HG02588 (cell line): ENCODE measurements around the gene SLC52A3.
"Not testable (repeated sequence)": the region's sequence is repeated elsewhere in the genome, so short reads cannot be mapped to it uniquely, and the experiment has no call there.

Source experiments
- ATAC-seq: cut with Tn5 transposase; IDR thresholded peaks from one replicate; pipeline ENCODE4 v1.9.1; 2021; ENCODE audit warnings: mild to moderate bottlenecking, moderate library complexity; ENCODE audit not compliant: unreplicated experiment

SLC52A3 gene

DNA sequence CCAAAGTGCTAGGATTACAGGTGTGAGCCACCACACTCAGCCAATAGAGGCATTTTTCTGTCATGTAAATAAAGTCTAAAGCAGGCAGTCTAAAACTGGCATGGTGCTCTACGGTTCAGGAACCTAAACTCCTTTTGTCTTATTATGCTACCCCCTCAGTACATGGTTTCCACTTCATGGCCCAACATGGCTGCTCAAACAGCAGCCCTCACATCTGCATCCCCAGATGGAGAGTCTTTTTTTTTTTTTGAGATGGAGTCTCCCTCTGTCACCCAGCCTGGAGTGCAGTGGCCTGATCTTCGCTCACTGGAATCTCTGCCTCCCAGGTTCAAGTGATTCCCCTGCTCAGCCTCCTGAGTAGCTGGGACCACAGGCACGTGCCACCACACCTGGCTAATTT is 38.3 kb downstream of the SLC52A3 start:
- no peak for ATAC-seq

DNA sequence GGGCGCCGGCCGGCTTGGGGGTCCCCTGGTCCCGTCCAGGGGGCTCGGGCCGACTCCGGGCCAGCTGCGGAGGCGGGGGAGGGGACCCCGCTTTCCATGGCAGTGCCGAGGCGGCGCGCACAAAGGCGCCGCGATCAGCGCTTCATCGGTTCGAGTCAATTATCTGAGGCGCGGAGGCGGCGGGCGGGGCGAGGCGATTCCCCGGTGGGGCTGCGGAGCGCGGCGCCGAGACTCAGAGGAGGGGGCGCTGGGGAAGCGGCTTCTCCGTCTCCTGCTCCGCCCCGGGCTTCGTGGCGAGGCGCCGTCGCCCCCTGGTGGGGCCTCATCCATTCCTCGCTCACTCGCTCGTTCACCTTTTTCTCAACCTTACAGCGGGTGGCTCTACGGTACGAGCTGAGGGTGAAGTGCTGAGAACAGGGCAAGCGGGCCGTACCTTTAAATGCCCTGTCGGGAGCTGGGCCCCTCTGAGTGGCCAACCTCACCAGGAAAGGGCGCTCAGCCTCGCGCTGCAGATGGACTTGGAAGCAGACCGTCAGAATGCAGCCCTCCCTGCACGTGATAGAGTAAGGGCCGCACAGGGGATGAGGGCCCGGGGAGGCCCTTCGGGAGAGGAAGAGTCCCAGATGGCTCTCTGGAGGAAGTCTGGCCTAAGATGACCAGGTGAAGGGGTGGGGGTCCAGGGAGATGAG is 39.9 kb downstream of the SLC52A3 start:
- ATAC-seq: no peak

DNA sequence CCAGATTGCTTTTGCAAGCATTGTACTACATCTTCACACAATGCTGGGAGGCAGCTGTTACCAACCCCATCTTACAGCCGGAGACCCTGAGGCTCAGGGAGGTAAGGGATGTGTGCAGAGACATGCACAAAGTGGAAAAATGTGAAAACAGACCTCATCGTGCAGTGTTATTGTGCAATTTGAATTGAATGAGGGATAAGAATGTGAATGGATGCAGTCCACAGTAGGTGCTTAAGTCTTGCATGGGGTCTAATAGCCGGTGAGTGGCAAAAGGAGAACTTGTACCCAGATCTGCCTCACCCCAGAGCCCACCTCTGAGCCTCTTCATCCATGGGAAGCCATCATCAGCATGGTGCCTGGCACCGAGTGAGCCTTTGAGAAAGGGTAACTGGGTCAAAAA is 42.1 kb downstream of the SLC52A3 start:
- no peak for ATAC-seq

DNA sequence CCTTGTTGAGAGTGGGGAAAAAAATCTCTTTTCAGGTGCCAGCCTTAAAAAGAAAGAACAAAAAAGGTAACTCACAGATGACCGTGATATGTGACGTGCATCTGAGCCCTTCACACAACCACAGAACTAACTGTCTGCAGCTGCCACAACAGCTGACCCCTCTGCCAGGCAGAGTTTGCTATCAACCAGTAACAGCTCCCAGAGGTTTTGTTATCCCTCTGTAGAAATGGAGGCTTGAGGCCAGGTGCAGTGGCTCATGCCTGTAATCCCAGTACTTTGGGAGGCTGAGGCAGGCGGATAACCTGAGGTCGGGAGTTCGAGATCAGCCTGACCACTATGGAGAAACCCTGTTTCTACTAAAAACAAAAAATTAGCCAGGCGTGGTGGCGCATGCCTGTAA is 42.8 kb downstream of the SLC52A3 start:
- no peak for ATAC-seq

DNA sequence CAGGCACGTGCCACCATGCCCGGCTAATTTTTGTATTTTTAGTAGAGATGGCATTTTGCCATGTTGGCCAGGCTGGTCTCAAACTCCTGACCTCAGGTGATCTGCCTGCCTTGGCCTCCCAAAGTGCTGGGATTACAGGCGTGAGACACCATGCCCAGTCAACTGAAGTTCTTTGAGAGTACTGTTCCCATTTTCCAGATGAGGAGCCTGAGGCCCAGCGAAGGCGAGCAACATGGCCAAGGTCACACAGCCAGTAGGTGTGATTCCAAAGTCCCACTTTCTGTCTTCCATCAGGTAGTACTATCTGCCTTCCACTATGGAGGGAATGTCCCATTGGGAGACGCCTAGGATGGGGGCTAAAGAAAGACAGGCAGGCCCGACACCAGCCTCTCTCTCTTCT is 43.5 kb downstream of the SLC52A3 start:
- ATAC-seq: not testable (repeated sequence)

DNA sequence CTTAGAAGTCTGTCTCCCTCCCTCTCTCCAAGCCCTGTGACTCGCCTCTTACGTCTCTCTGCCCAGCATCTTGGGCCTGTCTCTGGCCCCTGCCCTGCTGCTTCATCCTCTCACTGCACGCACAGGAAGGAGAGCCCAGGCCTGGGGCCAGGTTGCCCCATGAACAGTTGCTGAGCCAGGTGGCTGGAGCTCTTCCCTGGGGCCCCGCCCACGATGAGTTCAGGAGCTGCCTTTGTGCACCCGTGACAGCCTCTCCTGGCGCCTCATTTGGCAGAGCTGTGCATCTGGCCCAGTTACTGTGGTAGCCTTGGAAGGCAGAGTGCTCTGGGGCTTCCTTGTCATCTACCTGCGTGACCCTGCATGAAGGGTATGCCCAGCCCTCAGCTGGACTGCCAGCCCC is 44.5 kb downstream of the SLC52A3 start:
- ATAC-seq: no peak

DNA sequence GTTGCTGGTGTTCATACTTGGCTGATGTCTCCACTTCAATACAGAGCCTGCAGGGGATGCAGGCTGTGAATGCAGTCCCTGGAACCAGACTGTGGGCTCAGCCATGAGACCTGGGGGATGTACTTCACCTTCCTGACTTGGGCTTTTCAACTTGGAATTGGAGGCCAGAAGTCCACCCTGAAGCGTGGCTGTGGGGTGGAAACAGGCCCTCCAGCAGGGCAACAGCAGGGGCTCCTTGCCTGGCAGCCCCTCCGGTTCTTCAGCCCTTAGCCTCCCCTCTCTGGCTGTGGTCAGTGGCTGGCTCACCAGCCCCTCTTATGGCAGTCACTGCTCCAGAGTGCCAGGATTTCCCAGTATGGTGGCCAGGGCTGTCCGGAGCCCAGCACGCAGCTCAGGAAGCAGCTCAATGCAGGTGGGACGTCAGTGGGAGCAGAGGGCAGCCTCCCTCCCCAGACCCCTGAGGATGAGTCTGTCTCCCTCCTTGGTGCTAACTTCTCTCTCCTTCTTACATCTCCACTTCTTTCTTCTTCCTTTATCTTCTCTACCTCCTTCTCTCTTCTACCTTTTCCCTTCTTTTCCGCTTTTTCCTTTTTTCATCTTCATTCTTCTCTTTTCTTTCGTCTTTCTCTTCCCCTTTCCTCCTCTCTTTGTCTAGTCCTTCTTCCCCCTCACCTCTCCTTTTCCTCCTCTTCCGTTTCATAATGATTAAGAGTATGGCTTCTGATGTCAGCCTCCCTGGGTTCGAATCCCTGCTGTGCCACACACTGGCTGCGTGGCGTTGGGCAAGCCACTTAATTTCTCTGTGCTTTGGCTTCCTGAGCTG is 45.3 kb downstream of the SLC52A3 start:
- ATAC-seq: no peak

DNA sequence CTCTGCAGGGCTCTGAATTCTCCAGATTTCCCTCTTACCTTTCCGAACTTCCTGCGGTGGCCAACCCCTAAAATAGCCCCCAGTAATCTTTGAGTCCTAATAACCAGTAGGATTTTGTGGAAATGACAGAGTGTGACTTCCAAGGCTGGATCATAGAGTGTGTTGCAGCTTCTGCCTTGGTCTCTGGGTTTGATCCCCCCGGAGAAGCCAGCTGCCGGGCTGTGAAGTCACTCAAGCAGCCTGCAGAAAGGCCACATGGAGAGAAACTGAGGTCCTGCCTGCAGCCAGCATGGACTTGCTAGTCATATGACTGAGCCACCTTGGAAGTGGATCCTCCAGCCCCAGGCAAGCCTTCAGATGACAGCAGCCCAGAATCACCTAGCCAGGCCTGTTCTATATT is 46.4 kb downstream of the SLC52A3 start:
- ATAC-seq: no peak

DNA sequence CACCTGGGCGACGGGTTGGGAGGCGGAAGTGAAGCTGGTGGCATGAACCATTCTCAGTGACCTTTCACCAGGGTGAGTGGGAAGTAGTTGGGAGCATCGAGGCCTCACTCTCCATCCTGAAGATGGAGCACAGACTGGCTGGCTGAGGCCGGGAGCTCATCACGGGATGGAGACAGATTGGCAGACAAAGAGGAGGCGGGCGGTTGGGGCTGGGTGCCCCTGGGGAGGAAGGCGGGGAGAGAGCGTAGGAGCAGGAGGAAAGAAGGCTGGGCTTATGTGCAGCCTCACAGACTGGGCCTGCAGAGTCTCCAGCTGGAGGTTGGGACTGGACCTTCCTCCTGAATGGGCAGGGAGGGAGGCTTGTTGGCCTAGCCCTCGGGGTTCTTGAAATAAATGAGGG is 48.5 kb downstream of the SLC52A3 start:
- ATAC-seq: no peak

DNA sequence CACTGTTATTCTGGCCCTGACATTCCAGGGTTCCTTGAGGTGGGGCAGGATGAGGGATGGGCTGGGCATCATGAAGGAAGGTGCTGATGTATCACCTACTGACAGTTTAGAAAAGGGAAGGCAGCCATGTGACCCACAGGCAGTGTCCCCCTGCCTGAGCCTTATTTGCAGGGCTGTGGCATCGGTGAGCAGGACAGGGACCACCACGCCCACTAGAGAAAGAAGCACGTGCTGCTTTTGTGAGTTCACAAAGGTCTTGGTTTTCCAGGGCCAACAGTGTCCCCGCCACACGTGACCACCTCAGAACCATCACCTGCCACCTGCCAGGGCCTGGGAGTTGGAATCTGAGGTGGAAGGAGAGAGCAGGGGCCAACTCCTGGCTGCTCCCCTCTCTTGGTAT is 49.2 kb downstream of the SLC52A3 start:
- no peak for ATAC-seq

DNA sequence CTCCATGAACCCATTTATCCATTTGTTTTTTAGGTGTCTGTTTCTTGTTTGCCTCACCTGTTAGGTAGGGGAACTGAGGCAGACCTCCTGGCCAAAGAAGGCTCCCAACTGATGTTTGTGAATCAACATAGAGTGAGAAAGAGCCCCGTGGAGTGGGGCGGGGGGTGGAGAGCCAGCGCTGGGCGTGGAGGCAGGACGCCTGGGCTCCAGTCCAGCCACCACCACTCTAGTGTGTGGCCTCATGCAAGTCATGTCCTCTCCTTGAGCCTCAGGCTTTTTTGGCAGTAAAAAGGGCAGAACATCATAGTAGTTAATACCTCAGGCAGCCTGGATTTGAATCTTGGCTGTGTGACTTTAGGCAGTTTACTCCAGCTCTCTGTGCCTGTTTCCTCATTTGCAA is 50.5 kb downstream of the SLC52A3 start:
- ATAC-seq: no peak

DNA sequence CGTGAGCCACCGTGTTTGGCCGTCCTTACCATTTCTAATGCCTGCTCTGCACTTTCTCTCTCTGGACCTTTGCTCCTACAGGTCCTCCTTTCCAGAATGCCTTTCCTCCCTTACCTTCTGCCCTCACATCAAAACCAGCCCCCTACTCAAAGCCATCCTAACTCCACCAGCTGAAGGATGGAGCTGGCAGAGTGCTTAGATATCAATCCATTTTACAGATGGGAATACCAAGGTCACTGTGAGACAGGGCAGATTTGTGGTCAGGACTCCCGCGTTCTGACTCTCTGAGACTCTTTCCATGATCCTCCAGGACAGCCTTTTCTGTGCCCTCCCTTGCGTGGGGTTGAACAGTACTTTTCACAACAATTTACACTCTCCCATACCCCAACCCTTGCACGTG is 51.0 kb downstream of the SLC52A3 start:
- ATAC-seq: no peak

DNA sequence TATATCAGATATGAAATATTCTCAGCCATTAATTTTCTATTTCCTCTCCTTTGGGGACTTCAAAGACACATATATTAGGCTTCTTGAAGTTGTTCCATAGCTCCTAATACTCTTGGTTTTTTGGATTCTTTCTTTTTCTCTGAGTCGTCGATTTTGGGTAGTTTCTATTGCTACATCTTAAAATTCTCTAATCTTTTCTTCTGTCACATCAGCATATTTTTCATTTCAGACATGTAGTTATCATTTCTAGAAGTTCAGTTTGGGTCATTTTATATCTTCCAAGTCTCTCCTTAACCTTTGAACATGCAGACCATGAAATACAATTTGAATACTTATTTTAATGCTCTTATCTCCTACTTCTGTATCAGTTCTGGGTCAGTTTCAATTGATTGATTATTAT is 53.8 kb downstream of the SLC52A3 start:
- ATAC-seq: no peak

DNA sequence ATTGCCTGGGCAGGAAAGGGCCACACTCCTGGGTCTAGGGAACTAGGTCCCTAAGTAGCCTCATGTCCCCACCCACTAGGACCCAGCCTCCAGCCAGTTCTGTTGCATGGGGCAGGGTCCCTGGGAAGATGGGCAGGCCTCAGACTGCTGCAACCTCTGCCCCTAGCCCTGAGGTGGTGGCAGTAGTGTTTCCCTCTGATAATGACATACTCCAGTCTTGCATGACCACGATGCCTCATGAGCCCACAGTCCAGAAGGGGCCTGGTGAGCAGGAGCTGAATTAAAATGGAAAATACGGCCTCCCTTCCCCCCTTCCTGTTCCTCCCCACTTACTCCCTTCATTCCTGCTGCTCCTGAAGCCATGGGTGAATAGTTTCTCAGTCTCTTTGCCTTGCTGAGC is 56.7 kb downstream of the SLC52A3 start:
- no peak for ATAC-seq

DNA sequence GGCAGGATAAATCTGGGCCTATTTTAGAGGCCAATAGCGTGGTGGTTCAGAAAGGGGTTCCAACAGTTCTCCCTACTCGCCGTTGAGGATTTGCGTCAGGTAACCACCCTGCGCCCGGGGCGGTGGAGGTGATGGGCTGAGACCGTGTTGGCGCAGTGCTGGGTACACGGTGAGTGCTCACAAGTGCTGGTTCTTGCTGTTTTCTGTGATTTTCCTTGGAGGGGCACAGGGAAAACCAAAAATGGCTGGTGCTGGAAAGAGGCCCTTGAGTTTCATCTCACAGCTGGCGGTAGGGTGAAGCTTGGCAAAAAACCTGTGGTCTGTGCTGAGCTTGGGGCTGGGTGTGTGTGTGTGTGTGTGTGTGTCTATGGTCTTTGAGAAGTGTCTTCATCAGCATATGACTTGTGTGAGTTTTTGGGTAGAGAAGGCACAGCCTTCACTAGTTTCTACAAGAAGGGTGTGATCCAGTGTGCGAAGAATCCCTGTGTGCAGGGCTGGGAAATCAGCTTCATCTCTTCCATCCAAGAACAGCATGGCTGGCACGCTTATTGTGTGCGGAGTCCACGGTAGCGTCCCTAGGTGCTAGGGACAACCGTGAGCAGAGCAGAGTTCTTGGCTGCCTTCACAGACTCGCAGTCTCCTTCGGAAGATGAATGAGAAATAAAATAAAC is 57.4 kb downstream of the SLC52A3 start:
- no peak for ATAC-seq
